IPS-NIHi7 (cell line): ENCODE results near the gene KLF13.

Source experiments
- DNase-seq: peaks from one replicate; pipeline ENCODE4 v3.0.0; 2012; ENCODE audit warnings: mixed read lengths; ENCODE audit errors: extremely low spot score

Gene KLF13

DNA sequence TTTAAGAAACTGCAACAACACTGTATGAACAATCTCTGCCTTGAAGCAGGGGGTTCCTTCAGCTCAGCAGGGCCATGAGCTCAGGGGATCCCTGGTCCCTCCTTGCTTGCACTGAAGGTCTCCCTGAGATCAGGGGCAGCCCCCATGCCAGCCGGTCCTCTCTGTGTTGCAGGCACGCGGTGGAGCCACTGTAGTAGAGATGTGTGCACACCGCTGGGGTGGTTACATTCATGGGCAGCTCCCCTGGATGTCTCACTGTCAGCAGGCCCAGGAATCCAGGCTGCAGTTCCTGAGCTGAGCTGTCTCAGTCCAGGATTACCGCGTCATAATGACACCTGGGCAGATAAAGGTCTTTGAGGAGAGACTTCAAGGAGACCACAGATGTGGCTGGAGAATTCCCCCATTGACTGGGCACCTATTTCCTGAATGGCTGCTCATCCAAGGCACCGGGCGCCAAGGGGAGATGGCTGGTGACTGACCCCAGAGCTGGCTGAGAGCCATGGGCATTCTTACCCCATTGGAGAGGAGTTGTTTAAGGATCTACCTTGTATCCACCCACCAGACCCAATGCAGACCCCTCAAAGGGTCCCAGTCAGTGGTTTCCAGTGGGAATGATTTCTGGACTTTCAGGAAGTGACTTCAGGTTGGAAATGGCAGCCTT lies 10.4 kb upstream of the KLF13 start:
- no peak for DNase-seq

DNA sequence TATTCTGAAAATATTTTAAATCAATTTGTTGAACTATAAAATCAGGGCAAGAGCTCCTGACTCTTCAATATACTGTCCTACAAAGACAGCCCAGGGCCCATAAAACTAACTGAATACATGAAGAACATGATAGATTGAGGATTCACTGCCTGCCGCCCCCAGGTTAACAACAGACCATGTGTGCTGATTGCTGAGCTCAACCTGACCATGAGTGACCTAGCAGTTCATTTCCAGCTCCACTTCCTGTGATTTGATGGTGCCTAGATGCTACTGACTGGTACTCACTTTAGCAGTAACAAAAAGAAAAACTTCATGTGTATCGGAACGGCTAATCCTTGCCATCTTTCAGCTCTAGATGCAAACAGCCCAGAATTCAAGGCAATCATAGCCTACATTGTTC lies 9.6 kb upstream of the KLF13 start:
- no peak for DNase-seq

DNA sequence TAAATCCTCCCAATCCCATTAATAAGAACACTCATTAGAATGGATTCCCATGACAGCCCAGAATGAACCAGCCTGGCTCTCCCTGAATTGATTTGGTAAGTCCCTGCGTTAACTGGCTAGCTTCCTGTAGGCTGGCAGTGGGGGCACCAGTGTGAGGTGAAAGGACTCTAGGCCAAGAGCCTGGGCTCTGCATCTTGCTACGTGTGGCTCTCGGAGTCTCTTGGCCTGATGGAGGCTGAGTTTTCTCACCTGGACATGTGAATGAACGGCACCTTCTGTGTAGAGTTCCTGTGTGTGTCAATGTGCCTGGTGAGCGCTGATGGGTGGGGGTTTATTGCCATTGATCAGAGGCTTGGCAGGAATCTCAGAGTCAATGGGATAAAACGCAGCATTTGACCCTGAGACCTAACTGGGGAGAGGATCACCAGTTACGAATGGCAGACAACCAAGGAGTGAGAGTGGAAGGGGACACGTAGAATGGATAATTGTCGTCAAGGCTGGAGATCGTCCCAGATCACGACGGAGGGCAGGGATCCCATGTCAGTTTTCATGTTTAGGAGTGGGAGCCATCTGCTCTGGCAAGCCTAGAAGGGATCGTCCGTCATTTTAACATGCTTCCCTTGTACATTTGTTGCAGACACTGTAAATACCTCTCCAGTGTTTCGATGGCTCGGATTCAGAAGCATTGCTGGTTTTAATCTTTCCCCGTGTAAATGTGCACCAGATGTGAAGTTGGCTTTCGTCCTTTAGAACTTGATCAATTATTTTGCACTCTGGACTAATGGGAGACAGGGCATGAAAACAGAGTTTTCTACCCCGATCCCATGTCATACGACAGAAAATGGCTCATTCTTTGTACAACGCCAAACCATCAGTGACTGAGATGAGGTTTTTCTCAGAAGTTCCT lies 9.0 kb upstream of the KLF13 start:
- no peak for DNase-seq

DNA sequence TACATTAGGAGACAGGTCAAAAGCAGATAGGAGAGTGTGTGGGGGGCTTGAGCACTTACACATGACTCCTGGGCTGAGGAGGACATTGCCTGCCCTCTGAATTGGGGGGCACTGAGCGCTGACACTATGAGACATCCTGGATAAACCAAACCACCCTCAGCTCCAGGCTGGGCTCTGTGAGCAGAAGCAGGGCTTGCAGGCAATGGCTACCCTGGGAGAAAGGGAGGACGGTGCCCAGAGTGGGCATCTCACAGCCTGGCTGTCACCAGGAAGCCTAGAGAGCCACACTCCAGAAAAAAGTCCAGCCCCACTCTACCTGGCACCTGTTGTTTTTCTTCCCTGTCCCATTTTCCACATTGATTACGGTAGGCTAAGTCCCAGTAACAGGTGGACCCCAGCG lies 8.2 kb upstream of the KLF13 start:
- DNase-seq: no peak

DNA sequence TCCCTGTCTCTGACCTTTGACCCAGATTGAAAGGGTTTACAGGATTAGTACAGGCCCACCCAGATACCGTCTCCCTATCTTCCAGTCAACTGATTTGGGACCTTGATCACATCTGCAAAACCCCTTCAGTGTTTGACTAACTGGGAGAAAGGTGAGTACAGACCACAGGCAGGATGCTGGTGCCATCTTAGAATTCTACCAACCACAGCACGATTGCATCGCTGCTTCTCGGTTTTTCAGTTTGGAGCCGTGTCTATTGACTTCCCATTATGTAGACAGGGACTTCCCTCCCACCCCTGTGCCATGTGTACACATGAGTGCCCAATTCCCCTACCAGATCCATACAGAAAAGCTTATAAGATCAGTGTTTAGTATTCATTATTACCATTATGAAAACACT lies 6.6 kb upstream of the KLF13 start:
- no peak for DNase-seq

GRCh38 chr15:31321418-31321817 lies 5.2 kb upstream of the KLF13 start:
- no peak for DNase-seq

DNA sequence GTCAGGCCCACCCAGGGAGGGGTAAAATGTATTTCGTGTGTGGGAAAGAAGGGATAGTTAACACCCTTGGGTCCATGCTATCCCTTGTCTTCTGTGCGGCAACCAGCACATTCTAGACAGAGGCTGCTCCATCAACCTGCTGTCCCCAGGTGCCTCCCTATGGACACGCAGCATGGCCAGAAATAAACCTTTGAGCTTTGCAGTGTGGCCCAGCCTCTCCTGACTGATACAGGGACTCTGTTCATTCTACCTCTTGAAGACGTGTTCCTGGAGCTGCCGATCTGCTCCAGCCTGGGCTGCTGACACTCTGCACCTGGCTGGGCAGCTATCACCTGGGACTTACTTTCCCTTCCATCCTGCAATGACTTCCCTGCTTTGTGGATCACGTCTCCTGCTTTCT lies 4.1 kb upstream of the KLF13 start:
- no peak for DNase-seq

- no peak for DNase-seq
These were observed 3.0 kb upstream of the KLF13 start for GRCh38 chr15:31323627-31324026.

- no peak for DNase-seq
These were observed 2.4 kb upstream of the KLF13 start for GRCh38 chr15:31324186-31324585.

- no peak for DNase-seq
These were observed 1.6 kb upstream of the KLF13 start for GRCh38 chr15:31324806-31325594.

DNA sequence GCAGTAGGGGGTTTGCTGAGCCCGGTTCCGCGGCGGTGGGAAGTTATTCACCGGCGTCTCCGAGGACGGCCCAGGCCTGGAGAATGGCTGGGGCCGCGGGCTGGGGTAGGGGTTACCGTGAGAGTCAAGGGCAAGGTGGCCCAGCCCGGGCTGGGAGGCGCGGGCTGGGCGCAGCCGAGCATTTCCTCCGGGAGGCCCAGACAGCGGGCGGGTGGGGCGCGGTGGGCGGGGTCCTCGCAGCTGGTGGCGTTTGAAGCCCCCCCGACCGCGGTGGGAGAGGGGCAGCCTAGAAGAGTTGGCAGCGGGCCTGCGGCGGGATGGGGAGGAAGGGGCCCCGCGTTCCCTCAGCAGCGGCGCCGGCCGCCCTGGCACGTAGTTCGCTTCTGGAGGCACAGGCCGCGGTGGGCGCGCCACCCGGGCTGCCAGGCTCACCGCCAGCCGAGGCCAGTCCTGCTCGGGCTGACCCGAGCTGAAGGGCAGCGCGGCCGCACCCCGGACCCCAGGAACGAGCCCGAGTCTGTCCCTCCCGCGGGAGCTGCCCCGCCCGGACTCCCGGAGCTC lies 960 bp upstream of the KLF13 start:
- DNase-seq: peak; percentile 47

GRCh38 chr15:31326875-31327668 lies 437 bp downstream of the KLF13 start:
- peak; percentile 48 for DNase-seq

DNA sequence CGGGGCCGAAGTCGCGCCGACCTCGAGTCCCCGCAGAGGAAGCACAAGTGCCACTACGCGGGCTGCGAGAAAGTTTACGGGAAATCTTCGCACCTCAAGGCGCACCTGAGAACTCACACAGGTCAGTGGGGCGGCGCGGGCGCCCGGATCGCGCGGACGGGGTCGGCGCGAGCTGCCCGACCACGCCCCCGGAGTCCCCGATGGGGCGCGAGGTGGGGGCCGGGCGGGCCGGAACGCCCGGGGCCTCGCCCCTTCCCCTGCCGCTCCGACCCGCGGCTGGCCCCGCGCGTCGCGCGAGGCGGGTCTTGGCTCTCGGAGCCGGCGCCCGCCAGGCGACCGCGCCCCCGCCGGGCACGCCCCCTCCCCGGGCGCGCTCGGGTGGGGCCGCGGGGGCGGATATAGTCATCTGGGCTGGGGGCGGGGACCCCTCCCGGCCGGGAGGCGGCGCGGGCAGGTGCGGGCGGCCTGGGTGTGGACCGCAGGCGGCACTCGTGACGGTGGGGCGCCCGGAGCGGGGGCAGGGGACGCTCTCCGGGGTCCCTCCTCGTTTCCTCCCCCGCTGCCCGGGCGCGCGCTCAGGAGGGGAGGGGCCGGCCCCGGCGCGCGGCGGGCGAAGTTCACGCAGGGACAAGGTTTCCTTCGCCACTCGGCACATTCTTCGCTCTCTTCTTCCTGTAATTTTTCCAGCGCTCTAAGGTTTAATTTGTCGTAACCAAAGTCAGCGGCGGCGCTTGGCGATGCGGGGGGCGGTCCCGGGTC lies 1.2 kb downstream of the KLF13 start:
- DNase-seq: peak; percentile 49

DNA sequence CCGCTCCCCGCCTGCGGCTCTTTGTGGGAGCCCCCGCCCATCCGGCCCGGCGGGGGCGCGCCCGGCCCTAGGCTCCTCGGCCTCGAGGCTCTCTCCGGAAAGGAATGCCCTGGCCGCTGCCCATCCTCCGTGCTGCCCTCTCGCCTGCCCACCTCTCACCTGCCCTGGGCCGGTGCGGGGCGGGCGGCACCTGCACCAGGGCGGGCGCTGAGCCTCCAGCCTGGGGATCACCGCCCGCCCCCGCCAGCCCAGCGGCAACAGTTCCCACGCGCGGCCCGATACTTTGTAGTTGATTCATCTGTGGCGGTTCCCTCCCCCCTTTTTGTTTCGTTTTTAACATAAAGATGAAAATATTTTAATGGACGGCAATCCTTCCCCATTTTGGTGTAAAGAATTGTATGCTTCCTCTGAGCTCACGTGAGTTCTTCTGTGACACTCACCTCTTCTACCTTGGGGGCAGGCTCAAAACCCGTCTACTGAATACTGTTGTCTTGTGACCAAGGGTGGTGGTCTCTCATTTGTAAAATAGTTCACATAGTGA lies 1.9 kb downstream of the KLF13 start:
- DNase-seq: peak; percentile 49

DNA sequence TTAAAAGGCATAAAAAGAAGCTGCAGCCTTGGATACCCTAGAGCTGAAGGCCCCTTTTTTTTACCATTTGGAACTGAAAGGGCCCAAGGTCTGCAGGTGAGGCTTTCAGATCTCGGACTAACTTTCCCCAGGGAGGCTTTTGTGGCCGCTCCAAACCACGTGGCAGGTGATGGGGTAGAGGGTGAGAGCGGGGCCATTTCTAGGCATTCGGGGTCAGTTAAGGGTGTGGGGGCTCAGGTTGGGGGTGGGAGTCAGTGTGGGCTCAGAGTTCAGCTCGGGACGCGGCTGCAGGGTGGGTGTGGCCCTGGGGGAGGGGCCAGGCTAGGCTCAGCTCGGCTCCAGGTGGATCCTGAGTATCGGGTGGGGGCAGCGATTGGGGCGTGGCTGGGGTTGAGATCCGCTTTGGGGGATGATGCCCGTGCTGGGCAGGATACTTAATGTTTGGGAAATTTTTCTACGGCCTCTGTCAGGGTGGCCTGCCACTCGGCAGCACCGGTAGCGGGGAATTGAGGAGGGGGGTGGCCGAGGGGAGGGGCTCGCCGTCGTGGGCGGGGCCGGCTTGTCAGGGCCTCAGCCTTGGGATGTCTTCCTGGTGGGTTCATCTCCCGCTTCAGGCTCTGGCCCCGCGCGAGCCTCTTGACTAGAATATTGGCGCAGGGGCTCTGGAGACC lies 2.5 kb downstream of the KLF13 start:
- DNase-seq: peak; percentile 51

GRCh38 chr15:31329640-31330010 lies 3.0 kb downstream of the KLF13 start:
- DNase-seq: no peak

DNA sequence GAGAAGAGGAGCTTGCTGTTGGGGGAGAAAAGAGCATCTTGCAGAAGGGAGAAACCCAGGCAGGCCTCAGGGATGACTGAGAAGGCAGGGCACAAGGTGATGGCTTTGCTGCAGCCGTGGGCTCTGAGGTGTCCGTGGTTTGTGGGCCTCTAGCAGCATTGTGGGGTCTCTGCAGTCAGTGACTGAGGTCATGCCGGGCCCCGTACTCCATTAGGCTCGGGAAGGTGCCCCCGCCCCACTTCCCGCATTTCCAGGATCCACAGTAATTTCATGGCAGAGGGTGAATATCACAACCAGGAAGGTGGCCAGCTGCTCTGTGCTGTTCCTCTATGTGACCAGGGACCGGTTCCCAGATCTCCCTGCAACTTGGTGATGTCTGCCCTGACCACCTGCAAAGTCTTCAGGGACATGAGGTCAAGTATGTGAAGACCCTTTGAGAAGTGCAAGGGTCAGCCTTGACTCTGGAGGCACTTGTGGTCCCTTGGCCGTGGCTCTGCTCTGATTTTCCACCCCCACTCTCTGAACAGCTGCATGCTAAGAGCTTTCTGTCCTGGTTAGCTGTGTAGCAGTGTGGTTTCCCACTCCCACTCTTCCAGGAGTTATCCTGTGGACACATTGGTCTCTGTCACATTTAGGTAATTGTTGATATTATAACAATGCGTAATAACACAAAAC lies 3.6 kb downstream of the KLF13 start:
- no peak for DNase-seq

DNA sequence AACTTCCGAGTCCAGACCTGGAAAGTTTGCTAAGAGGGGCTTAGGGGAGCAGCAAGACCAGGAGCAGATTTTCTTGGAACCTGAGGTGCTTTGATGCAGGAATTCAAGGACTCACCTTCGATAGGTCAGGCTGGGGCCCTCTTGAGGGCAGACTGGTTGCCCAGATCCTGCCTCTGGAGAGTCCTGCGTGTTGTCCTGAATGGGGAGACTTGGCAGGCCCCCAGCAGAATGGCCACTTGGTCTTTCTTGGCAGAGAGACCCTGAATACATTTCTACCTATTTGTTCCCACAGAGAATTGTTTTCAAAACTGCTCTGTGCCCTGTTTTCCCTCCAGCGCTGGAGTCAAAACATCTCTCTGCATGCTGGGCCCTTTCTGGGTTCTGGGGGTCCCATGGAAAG lies 4.2 kb downstream of the KLF13 start:
- no peak for DNase-seq

GRCh38 chr15:31331389-31331788 lies 4.8 kb downstream of the KLF13 start:
- no peak for DNase-seq
